ENCODE results near the gene IRX4. TPM values are rescaled to one million over a fixed set of nuclear protein-coding genes. Genes with fewer than 3 reads are reported as not detected.

Gene IRX4
- total RNA-seq, 6 donors from 2014 or later, result 1.7 TPM; not detected in 5

DNA sequence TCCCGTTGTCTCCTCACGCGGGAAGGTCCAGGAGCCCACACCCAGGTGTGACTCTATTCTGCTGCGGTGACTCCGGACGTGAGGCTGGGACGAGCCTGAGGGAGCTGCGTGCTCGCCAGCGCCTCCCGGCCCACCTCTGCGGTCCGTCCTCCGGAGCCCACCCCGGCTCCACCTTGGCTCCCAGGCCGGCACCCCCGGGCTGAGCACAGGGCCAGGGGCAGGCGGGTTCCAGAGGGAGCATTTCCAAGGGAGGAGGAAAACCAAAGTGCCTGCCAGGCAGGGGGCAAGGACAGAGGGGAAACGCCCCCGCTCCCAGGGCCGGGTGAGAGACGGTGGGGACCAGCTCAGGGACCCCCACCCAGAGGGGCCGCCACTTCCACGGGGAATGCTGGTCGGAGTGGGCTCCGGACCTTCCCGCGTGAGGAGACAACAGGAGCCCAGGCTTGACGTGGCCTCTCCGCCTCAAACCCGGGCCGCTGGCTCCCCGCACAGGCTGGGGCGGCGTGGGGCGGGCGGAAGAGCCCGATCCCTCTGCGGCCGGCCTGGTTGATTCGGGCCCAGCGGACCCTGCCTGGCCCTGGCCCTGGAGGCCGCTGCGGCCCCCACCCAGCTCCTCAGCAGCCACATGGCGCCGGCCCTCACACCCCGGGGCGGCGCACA lies 26.0 kb downstream of the IRX4 start:
- TF ChIP-seq POLR2A (IDR thresholded peaks at IDR 0.05) (no peak), EP300 (IDR thresholded peaks at IDR 0.05) (no peak), POLR2AphosphoS5 (IDR thresholded peaks at IDR 0.05) (no peak)
- TF ChIP-seq, protein P1, sequence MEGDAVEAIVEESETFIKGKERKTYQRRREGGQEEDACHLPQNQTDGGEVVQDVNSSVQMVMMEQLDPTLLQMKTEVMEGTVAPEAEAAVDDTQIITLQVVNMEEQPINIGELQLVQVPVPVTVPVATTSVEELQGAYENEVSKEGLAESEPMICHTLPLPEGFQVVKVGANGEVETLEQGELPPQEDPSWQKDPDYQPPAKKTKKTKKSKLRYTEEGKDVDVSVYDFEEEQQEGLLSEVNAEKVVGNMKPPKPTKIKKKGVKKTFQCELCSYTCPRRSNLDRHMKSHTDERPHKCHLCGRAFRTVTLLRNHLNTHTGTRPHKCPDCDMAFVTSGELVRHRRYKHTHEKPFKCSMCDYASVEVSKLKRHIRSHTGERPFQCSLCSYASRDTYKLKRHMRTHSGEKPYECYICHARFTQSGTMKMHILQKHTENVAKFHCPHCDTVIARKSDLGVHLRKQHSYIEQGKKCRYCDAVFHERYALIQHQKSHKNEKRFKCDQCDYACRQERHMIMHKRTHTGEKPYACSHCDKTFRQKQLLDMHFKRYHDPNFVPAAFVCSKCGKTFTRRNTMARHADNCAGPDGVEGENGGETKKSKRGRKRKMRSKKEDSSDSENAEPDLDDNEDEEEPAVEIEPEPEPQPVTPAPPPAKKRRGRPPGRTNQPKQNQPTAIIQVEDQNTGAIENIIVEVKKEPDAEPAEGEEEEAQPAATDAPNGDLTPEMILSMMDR (IDR thresholded peaks at IDR 0.05), result no peak
- ATAC-seq (ENCODE audit: low FRiP score in 2 of 2), result no peak
- Histone ChIP-seq H3K4me1 (peaks cover 0 to 10% (median 0%) of the 10 kb centered on the region in 4 donors), H3K27ac (no peak overlapping the region), H3K9me3 (no peaks in the 10 kb centered on the region), H3K36me3 (no peaks in the 10 kb centered on the region), H3K27me3 (peaks cover 0 to 26% (median 2%) of the 10 kb centered on the region in 4 donors), H3K4me3 (peak overlapping the region in 1 of 4 donors; percentile 25)
- 45 to 66% methylated on average over 15 to 42 of the region's 49 CpGs for WGBS, 2 donors
- peak in 1 of 2 donors; percentile 62 for DNase-seq

DNA sequence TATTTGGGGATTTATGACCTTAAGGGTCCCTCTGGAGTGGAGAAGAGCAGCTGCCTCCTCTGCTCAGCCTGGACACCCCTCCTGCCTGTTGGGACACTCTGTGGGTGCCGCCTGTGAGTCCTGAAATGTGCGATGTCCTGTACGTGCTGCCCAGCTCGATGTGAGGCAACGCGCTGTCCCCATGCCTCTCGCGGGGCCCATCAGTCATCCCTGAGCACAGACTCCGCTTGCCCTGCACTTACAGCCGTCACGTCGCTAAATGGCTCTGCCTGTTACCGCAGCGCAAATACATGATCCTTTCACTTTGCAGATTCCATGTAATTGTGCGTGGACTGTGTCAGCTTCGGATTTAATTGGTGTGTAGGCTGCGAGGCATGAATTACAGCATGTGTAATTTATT lies 27.1 kb downstream of the IRX4 start:
- H3K36me3 ChIP-seq, result no peaks in the 10 kb centered on the region
- TF ChIP-seq, protein P1 (IDR thresholded peaks at IDR 0.05), result no peak
- TF ChIP-seq EP300 (IDR thresholded peaks at IDR 0.05), result no peak
- no peak for TF ChIP-seq POLR2AphosphoS5 (IDR thresholded peaks at IDR 0.05)
- no peak for TF ChIP-seq POLR2A (IDR thresholded peaks at IDR 0.05)

DNA sequence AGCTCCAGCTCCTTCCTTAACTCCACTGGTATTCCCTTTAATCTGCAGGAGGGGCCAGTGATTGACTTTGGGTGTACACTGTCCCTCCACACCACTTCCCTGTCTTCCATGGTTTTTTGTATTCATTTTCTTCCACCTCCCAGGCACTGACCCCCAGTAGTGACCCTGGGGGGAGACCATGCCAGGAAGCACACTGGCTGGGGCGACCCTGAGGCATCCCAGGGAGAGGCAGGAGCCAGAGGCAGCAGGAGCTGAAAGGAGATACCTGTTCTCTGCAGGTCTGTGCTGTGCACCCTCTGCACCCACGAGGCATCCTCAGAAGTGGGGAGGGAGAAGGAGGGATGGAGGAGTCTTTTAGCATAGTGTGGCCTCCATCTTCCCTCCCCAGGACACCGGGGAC lies 27.6 kb downstream of the IRX4 start:
- Histone ChIP-seq H3K4me3 (no peak overlapping the region), H3K27me3 (peaks cover 0 to 33% (median 5%) of the 10 kb centered on the region in 4 donors), H3K36me3 (no peaks in the 10 kb centered on the region), H3K9me3 (no peaks in the 10 kb centered on the region), H3K4me1 (peaks cover 0 to 16% (median 0%) of the 10 kb centered on the region in 4 donors), H3K27ac (no peak overlapping the region)
- no peak for DNase-seq
- TF ChIP-seq POLR2AphosphoS5 (IDR thresholded peaks at IDR 0.05), result no peak
- no peak for ATAC-seq (ENCODE audit: low FRiP score in 2 of 2)
- WGBS, 2 donors, result 25 to 42% methylated on average over 2 to 3 of the region's 3 CpGs

More for the DNA sequence above, 27.1 kb downstream of the IRX4 start:
- peak in 1 of 2 donors; percentile 37 for DNase-seq
- ATAC-seq (ENCODE audit: low FRiP score in 2 of 2), result no peak
- peaks cover 0 to 33% (median 5%) of the 10 kb centered on the region in 4 donors for H3K27me3 ChIP-seq
- H3K4me1 ChIP-seq, result peaks cover 0 to 16% (median 0%) of the 10 kb centered on the region in 4 donors
- WGBS, 2 donors, result 70 to 71% methylated on average over 12 to 16 of the region's 17 CpGs
- no peak overlapping the region for H3K4me3 ChIP-seq
- no peaks in the 10 kb centered on the region for H3K9me3 ChIP-seq
- H3K27ac ChIP-seq, result no peak overlapping the region

DNA sequence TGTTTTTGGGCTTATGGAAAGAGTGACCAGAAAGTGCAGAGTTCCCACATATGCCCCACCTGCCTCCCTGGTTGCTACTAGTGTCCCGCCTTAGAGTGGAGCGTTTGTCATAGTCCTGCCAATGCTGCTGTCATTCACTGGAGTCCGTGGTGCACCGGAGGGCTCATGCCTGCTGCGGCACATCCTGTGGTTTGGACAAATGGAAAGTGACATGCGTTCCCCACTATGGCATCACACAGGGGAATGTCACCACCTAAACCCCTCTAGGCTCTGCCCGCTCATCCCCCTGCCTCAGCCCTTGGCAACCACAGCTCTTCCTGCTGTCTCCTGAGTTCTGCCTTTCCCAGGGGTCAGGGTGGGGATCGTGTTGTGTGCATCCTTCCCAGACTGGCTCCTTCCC lies 29.2 kb downstream of the IRX4 start:
- TF ChIP-seq, protein P1 (IDR thresholded peaks at IDR 0.05), result no peak
- no peak for TF ChIP-seq EP300 (IDR thresholded peaks at IDR 0.05)
- TF ChIP-seq POLR2A (IDR thresholded peaks at IDR 0.05), result no peak
- TF ChIP-seq POLR2AphosphoS5 (IDR thresholded peaks at IDR 0.05), result no peak
- peaks cover 0 to 16% (median 0%) of the 10 kb centered on the region in 4 donors for H3K4me1 ChIP-seq
- no peak for DNase-seq

DNA sequence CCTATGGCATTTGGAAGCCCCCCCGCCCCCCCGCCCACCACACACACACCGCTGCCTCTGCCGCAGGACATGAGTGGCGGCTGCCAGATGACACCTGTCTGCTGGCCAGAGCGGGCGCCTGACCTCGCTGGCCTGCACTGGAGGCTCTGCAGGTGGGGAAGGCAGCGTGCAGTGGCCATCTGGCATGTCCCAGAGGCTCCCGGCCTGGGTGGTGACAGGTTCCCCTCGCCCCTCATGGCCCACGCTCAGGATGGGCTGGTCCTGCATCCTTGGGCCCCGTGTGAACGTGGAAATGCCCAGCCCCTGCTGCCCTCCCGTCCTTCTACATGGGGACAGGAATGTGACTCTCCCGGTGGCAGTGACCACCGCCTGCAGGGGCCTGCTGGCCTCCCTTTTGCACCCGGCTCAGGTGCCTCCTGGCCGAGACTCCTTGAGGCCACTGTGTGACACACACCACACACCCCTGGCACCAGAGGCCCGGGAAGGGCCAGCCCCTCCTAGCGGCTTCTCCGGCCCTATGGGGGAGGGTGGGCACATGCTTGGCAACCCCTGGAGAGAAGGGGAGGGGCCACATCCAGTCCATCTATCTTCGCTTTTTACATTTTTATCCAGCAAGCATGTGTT lies 30.3 kb downstream of the IRX4 start:
- Histone ChIP-seq H3K9me3 (no peaks in the 10 kb centered on the region), H3K36me3 (no peaks in the 10 kb centered on the region), H3K4me1 (peaks cover 0 to 16% (median 0%) of the 10 kb centered on the region in 4 donors), H3K4me3 (no peak overlapping the region), H3K27me3 (peaks cover 0 to 33% (median 5%) of the 10 kb centered on the region in 4 donors), H3K27ac (no peak overlapping the region)
- TF ChIP-seq POLR2A (IDR thresholded peaks at IDR 0.05) (no peak), POLR2AphosphoS5 (IDR thresholded peaks at IDR 0.05) (no peak), EP300 (IDR thresholded peaks at IDR 0.05) (no peak)
- TF ChIP-seq, protein P1 (IDR thresholded peaks at IDR 0.05), result no peak
- no peak for ATAC-seq (ENCODE audit: low FRiP score in 2 of 2)
- peak in 1 of 2 donors; percentile 63 for DNase-seq
- 54 to 80% methylated on average over 10 to 14 of the region's 23 CpGs for WGBS, 2 donors

More for the DNA sequence above, 29.2 kb downstream of the IRX4 start:
- Histone ChIP-seq H3K9me3 (no peaks in the 10 kb centered on the region), H3K36me3 (no peaks in the 10 kb centered on the region), H3K27ac (no peak overlapping the region), H3K4me3 (no peak overlapping the region), H3K27me3 (peaks cover 0 to 33% (median 5%) of the 10 kb centered on the region in 4 donors)
- WGBS, 2 donors, result 59 to 71% methylated on average over 7 to 8 of the region's 8 CpGs
- ATAC-seq (ENCODE audit: low FRiP score in 2 of 2), result no peak
